Ascending aorta (tissue), 2 donors: ENCODE measurements around the gene KANSL1. TPM values are rescaled to one million over a fixed set of nuclear protein-coding genes. Genes with fewer than 3 reads are reported as not detected.

Source experiments
- DNase-seq, 2 donors: peaks; one replicate each; pipeline ENCODE4 v3.0.0-alpha.2; 2019; ENCODE audit warnings: low spot score in 2 of 2
- H3K27ac ChIP-seq, 2 donors: fragments of 200-600 bp; sonication (generic); one replicate each; pipeline ENCODE4 v1.5.1; 2016 to 2017; ENCODE audit warnings: mild to moderate bottlenecking in 1 of 2
- H3K27me3 ChIP-seq: fragments of 200-600 bp; sonication (generic); one replicate; pipeline ENCODE4 v1.5.1; 2017
- H3K36me3 ChIP-seq, 2 donors: fragments of 200-600 bp; sonication (generic); one replicate each; pipeline ENCODE4 v1.5.1; 2016
- H3K4me1 ChIP-seq, 2 donors: fragments of 200-600 bp; sonication (generic); one replicate each; pipeline ENCODE4 v1.5.1; 2016 to 2017; ENCODE audit warnings: mild to moderate bottlenecking in 1 of 2
- H3K4me3 ChIP-seq, 2 donors: fragments of 200-600 bp; sonication (generic); one replicate each; pipeline ENCODE4 v1.5.1; 2016 to 2017; ENCODE audit warnings: mild to moderate bottlenecking in 1 of 2
- H3K9me3 ChIP-seq, 2 donors: fragments of 200-600 bp; sonication (generic); one replicate each; pipeline ENCODE4 v1.5.1; 2016
- CTCF ChIP-seq, 3 experiments: fragments of 200-600 bp in 2 of 3; fragments of 450-650 bp in 1 of 3; sonication (generic) in 2 of 3; IDR thresholded peaks; one replicate each; pipeline ENCODE4 v1.5.1; 2016 to 2019; ENCODE audit warnings: antibody characterized with exemption in 3 of 3, mild to moderate bottlenecking in 1 of 3, moderate library complexity in 1 of 3
- intact Hi-C: fragments of 100-400 bp; cut with DNase I; formaldehyde crosslinking; loops from one replicate; pipeline ENCODE4 v1.15.1; 2023
- total RNA-seq: library from RNA; depleted of rRNA; stranded (reverse); fragments of >200 nt; gene quantifications from one replicate; pipeline ENCODE4 v1.1.0, GENCODE V29; 2016

KANSL1 gene
- total RNA-seq, 1 donor from 2014 or later: 53.5 TPM

GRCh38 chr17:46200197-46200596, 7.0 kb upstream of the KANSL1 start:
- no peak overlapping the region for H3K4me3 ChIP-seq
- no peak for DNase-seq
- H3K9me3 ChIP-seq: no peaks in the 10 kb centered on the region
- H3K36me3 ChIP-seq: no peaks in the 10 kb centered on the region
- intact Hi-C loops: no loop called here
- H3K4me1 ChIP-seq: peaks cover 3 to 17% of the 10 kb centered on the region in 2 donors
- TF ChIP-seq CTCF (IDR thresholded peaks at IDR 0.05): no peak
- no peaks in the 10 kb centered on the region for H3K27me3 ChIP-seq
- no peak overlapping the region for H3K27ac ChIP-seq

GRCh38 chr17:46199379-46199778, 6.2 kb upstream of the KANSL1 start:
- intact Hi-C loops: no loop called here
- TF ChIP-seq CTCF (IDR thresholded peaks at IDR 0.05): no peak
- H3K9me3 ChIP-seq: no peaks in the 10 kb centered on the region
- no peak overlapping the region for H3K4me3 ChIP-seq
- H3K36me3 ChIP-seq: no peaks in the 10 kb centered on the region
- peaks cover 9 to 22% of the 10 kb centered on the region in 2 donors for H3K4me1 ChIP-seq
- DNase-seq: no peak
- H3K27ac ChIP-seq: peak overlapping the region in 1 of 2 donors; percentile 46
- no peaks in the 10 kb centered on the region for H3K27me3 ChIP-seq

- intact Hi-C loops: no loop called here
These were observed 5.0 kb upstream of the KANSL1 start for GRCh38 chr17:46198233-46198632.

GRCh38 chr17:46197530-46197929, 4.3 kb upstream of the KANSL1 start:
- Histone ChIP-seq H3K27me3 (no peaks in the 10 kb centered on the region), H3K27ac (peak overlapping the region in 1 of 2 donors; percentile 61), H3K36me3 (no peaks in the 10 kb centered on the region), H3K4me1 (peaks cover 7 to 20% of the 10 kb centered on the region in 2 donors), H3K4me3 (no peak overlapping the region), H3K9me3 (no peaks in the 10 kb centered on the region)
- no peak for TF ChIP-seq CTCF (IDR thresholded peaks at IDR 0.05)
- intact Hi-C loops: no loop called here
- DNase-seq: no peak

More at GRCh38 chr17:46198233-46198632, 5.0 kb upstream of the KANSL1 start:
- Histone ChIP-seq H3K27ac (peak overlapping the region in 1 of 2 donors; percentile 61), H3K4me3 (no peak overlapping the region), H3K4me1 (peaks cover 9 to 24% of the 10 kb centered on the region in 2 donors), H3K9me3 (no peaks in the 10 kb centered on the region), H3K36me3 (no peaks in the 10 kb centered on the region), H3K27me3 (no peaks in the 10 kb centered on the region)
- TF ChIP-seq CTCF (IDR thresholded peaks at IDR 0.05): no peak
- no peak for DNase-seq

GRCh38 chr17:46195939-46196716, 2.9 kb upstream of the KANSL1 start:
- H3K27ac ChIP-seq: no peak overlapping the region
- H3K36me3 ChIP-seq: no peaks in the 10 kb centered on the region
- no peak overlapping the region for H3K4me3 ChIP-seq
- H3K27me3 ChIP-seq: no peaks in the 10 kb centered on the region
- peaks cover 7 to 20% of the 10 kb centered on the region in 2 donors for H3K4me1 ChIP-seq
- no peak for TF ChIP-seq CTCF (IDR thresholded peaks at IDR 0.05)
- DNase-seq: no peak
- intact Hi-C loops: no loop called here
- H3K9me3 ChIP-seq: no peaks in the 10 kb centered on the region
